Measurements from ENCODE around the gene SERPINF2. TPM values are rescaled to one million over a fixed set of nuclear protein-coding genes. Genes with fewer than 3 reads are reported as not detected.

The SERPINF2 gene
- polyA plus RNA-seq, 1 donor from 2014 or later, result not detected

DNA sequence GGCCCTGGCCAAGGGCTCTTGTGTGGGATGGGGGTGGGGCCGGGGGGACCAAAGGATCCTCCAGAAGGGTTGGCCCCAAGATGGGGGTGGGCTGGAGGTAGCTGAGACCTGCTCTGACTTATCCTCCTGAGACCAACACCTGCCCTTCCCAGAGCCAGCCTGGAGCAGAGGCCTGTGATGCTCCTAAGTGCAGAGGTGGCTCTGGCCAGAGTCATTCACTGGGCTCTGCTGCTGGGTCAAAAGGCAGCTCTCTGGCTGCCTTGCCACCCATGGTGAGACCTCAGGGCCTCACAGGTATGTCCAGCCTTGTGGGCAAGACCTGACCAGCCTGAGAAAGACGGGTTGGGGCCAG lies 393 bp downstream of the SERPINF2 start:
- H3K36me3 ChIP-seq (ENCODE audit: insufficient read depth, low read length), result no peaks in the 10 kb centered on the region
- TF ChIP-seq, protein P1, sequence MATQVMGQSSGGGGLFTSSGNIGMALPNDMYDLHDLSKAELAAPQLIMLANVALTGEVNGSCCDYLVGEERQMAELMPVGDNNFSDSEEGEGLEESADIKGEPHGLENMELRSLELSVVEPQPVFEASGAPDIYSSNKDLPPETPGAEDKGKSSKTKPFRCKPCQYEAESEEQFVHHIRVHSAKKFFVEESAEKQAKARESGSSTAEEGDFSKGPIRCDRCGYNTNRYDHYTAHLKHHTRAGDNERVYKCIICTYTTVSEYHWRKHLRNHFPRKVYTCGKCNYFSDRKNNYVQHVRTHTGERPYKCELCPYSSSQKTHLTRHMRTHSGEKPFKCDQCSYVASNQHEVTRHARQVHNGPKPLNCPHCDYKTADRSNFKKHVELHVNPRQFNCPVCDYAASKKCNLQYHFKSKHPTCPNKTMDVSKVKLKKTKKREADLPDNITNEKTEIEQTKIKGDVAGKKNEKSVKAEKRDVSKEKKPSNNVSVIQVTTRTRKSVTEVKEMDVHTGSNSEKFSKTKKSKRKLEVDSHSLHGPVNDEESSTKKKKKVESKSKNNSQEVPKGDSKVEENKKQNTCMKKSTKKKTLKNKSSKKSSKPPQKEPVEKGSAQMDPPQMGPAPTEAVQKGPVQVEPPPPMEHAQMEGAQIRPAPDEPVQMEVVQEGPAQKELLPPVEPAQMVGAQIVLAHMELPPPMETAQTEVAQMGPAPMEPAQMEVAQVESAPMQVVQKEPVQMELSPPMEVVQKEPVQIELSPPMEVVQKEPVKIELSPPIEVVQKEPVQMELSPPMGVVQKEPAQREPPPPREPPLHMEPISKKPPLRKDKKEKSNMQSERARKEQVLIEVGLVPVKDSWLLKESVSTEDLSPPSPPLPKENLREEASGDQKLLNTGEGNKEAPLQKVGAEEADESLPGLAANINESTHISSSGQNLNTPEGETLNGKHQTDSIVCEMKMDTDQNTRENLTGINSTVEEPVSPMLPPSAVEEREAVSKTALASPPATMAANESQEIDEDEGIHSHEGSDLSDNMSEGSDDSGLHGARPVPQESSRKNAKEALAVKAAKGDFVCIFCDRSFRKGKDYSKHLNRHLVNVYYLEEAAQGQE (IDR thresholded peaks at IDR 0.05; ENCODE audit: borderline replicate concordance), result no peak
- TF ChIP-seq SMC3 (conservative IDR thresholded peaks at IDR 0.05; ENCODE audit: poor library complexity), result no peak
- no peak overlapping the region for H3K4me2 ChIP-seq (ENCODE audit: low read length)
- no peaks in the 10 kb centered on the region for H3K9me3 ChIP-seq (ENCODE audit: low read length)
- no peaks in the 10 kb centered on the region for H3K79me2 ChIP-seq (replicated peaks; ENCODE audit: insufficient read depth, low read length)
- no peak overlapping the region for H3K27ac ChIP-seq (ENCODE audit: low read length)
- H3K9ac ChIP-seq (ENCODE audit: low read length), result no peak overlapping the region
- no peaks in the 10 kb centered on the region for H4K20me1 ChIP-seq (ENCODE audit: insufficient read depth)
- no peak overlapping the region for H3K4me3 ChIP-seq (ENCODE audit: low read length)
- H3K27me3 ChIP-seq (ENCODE audit: insufficient read depth, low read depth, low read length), result no peaks in the 10 kb centered on the region
- no peaks in the 10 kb centered on the region for H3F3A ChIP-seq (ENCODE audit: insufficient read depth, low read length, poor library complexity, severe bottlenecking)
- no peaks in the 10 kb centered on the region for H3K9me2 ChIP-seq (ENCODE audit: insufficient read depth, low read length)
- no peak overlapping the region for H2AFZ ChIP-seq (ENCODE audit: low read depth, low read length)

DNA sequence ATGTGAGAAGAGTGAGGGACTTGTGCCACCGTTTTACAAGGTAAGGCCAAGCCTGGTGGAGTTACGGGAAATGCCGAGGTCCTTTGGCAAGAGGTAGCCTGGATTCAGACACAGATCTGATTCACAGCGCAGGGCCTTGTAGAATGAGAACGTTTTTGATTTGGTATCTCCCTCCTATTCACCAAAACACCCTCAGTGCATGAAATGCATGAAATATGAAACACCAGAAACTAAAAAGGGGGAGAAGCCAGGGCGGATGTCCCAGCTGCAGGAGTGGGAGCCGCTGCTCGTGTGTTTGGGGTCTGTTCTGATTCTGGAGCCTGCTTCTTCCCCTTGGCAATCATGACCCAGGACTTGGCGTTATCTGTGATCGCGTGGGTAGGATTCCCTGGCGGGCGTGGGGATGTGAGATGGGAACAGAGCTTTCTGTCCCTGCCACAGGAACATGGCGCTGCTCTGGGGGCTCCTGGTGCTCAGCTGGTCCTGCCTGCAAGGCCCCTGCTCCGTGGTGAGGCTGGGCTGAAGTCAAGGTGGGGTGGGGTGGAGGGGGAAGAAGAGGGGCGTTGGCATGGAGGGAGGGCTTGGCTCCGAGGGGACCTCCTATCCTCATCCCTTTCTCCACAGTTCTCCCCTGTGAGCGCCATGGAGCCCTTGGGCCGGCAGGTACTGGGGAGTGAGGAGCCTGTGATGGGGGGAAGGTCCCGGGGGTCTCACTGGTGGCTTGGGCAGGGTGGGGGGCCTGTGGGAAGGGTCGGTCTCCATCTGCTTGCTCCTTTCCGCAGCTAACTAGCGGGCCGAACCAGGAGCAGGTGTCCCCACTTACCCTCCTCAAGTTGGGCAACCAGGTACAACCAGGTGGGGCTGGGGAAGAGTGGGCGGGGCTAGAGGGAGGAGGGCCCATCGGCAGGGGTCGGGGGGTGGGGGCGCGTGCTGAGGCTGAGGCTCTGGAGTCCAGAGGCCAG lies 2.2 kb downstream of the SERPINF2 start:
- H3K4me2 ChIP-seq (ENCODE audit: low read length), result no peak overlapping the region
- H4K20me1 ChIP-seq (ENCODE audit: insufficient read depth), result no peaks in the 10 kb centered on the region
- H3K9me2 ChIP-seq (ENCODE audit: insufficient read depth, low read length), result no peaks in the 10 kb centered on the region
- no peaks in the 10 kb centered on the region for H3F3A ChIP-seq (ENCODE audit: insufficient read depth, low read length, poor library complexity, severe bottlenecking)
- H3K9ac ChIP-seq (ENCODE audit: low read length), result no peak overlapping the region
- no peak for TF ChIP-seq EZH2 (IDR thresholded peaks at IDR 0.05; ENCODE audit: borderline replicate concordance, insufficient read depth, low read length, poor library complexity, severe bottlenecking)
- TF ChIP-seq POLR2AphosphoS5 (IDR thresholded peaks at IDR 0.05), result no peak
- no peak for TF ChIP-seq RAD21 (conservative IDR thresholded peaks at IDR 0.05)
- TF ChIP-seq, protein P1 (IDR thresholded peaks at IDR 0.05; ENCODE audit: borderline replicate concordance), result no peak
- TF ChIP-seq EP300 (conservative IDR thresholded peaks at IDR 0.05; ENCODE audit: poor library complexity, severe bottlenecking), result no peak
- no peak for TF ChIP-seq SMC3 (conservative IDR thresholded peaks at IDR 0.05; ENCODE audit: poor library complexity)
- no peak for TF ChIP-seq MXI1 (conservative IDR thresholded peaks at IDR 0.05; ENCODE audit: poor library complexity, severe bottlenecking)
- TF ChIP-seq, protein P2, sequence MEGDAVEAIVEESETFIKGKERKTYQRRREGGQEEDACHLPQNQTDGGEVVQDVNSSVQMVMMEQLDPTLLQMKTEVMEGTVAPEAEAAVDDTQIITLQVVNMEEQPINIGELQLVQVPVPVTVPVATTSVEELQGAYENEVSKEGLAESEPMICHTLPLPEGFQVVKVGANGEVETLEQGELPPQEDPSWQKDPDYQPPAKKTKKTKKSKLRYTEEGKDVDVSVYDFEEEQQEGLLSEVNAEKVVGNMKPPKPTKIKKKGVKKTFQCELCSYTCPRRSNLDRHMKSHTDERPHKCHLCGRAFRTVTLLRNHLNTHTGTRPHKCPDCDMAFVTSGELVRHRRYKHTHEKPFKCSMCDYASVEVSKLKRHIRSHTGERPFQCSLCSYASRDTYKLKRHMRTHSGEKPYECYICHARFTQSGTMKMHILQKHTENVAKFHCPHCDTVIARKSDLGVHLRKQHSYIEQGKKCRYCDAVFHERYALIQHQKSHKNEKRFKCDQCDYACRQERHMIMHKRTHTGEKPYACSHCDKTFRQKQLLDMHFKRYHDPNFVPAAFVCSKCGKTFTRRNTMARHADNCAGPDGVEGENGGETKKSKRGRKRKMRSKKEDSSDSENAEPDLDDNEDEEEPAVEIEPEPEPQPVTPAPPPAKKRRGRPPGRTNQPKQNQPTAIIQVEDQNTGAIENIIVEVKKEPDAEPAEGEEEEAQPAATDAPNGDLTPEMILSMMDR (IDR thresholded peaks at IDR 0.05; ENCODE audit: poor library complexity, severe bottlenecking), result no peak
- no peak for TF ChIP-seq TAF1 (IDR thresholded peaks at IDR 0.05; ENCODE audit: low read depth)
- H3K36me3 ChIP-seq (ENCODE audit: insufficient read depth, low read length), result no peaks in the 10 kb centered on the region
- no peak overlapping the region for H2AFZ ChIP-seq (ENCODE audit: low read depth, low read length)
- no peaks in the 10 kb centered on the region for H3K27me3 ChIP-seq (ENCODE audit: insufficient read depth, low read depth, low read length)
- H3K4me3 ChIP-seq (ENCODE audit: low read length), result no peak overlapping the region
- no peaks in the 10 kb centered on the region for H3K9me3 ChIP-seq (ENCODE audit: low read length)
- no peak overlapping the region for H3K27ac ChIP-seq (ENCODE audit: low read length)
- no peaks in the 10 kb centered on the region for H3K79me2 ChIP-seq (replicated peaks; ENCODE audit: insufficient read depth, low read length)

Data from neural cell (in vitro differentiated cells).